ENCODE data around the gene SFRP2.
A peak's percentile ranks its signal among the peaks of the same experiment; 100 is the strongest.

SFRP2 gene

DNA sequence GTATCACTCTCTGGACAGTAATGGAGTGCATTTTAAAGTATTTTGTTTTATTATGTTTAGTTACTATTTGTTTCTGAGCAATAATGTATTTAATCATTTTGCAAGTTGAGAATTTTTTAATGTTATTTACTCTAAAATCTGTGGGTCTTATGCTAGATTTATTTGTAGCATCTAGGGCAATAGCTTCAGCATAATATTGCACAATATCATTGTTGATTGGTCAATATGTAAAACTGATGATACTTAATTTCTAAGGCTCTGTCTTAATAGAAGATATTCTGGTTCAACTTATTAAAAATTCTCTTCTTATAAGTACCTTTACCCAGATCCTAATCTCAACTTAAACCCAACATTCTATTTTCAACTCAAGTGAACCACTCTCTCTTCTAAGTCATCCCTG, 11.5 kb downstream of the SFRP2 start:
- H3K9me3 ChIP-seq (ENCODE audit: low read depth, low read length) = no peaks in the 10 kb centered on the region
- H3K36me3 ChIP-seq (ENCODE audit: insufficient read depth, low read length) = no peaks in the 10 kb centered on the region
- no peak for DNase-seq (ENCODE audit: low read depth, low spot score)
- H3K4me3 ChIP-seq = no peak overlapping the region
- no peak overlapping the region for H3K27ac ChIP-seq
- H3K9ac ChIP-seq (ENCODE audit: insufficient read length) = no peak overlapping the region
- TF ChIP-seq FOXP2 (optimal IDR thresholded peaks at IDR 0.05; ENCODE audit: control extremely low read depth, extremely low read length, insufficient read depth) = no peak
- TF ChIP-seq POLR2AphosphoS5 (IDR thresholded peaks at IDR 0.05; ENCODE audit: borderline replicate concordance, low read depth, low read length) = no peak
- no peak for TF ChIP-seq EZH2 (IDR thresholded peaks at IDR 0.05)

- no peak overlapping the region for H3K4me3 ChIP-seq
- H3K27ac ChIP-seq = no peak overlapping the region
- no peaks in the 10 kb centered on the region for H3K9me3 ChIP-seq (ENCODE audit: low read depth, low read length)
- TF ChIP-seq FOXP2 (optimal IDR thresholded peaks at IDR 0.05; ENCODE audit: control extremely low read depth, extremely low read length, insufficient read depth) (no peak), EZH2 (IDR thresholded peaks at IDR 0.05) (no peak), POLR2AphosphoS5 (IDR thresholded peaks at IDR 0.05; ENCODE audit: borderline replicate concordance, low read depth, low read length) (no peak)
- no peak for DNase-seq (ENCODE audit: low read depth, low spot score)
- no peaks in the 10 kb centered on the region for H3K36me3 ChIP-seq (ENCODE audit: insufficient read depth, low read length)
- no peak overlapping the region for H3K9ac ChIP-seq (ENCODE audit: insufficient read length)
Measured at GRCh38 chr4:153776601-153777000, 12.3 kb downstream of the SFRP2 start.

DNA sequence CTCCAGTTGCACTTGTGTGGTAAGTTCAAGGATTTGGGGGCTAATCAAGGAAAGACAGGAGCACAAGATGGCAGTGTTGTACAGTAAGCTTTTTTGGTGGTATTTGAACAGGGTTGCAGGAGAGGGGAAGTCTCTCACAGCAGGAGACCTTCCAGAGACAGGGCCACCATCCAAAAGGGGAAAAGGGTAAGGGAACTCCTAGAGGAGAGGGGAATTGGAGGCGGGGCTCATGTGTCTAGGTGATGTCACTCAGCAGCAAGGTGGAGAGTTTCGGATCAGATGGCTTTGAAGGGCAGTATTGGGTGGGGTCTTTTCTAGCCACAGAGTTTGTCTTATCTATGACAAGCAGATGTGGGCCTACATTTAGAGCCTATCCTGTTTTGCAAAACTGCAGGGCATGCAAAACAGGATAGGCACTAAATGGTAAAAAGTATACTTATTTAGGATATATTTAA, 15.6 kb downstream of the SFRP2 start:
- no peak for TF ChIP-seq POLR2AphosphoS5 (IDR thresholded peaks at IDR 0.05; ENCODE audit: borderline replicate concordance, low read depth, low read length)
- no peak for TF ChIP-seq FOXP2 (optimal IDR thresholded peaks at IDR 0.05; ENCODE audit: control extremely low read depth, extremely low read length, insufficient read depth)
- no peak for TF ChIP-seq EZH2 (IDR thresholded peaks at IDR 0.05)
- H3K9me3 ChIP-seq (ENCODE audit: low read depth, low read length) = no peaks in the 10 kb centered on the region
- no peak overlapping the region for H3K4me3 ChIP-seq
- no peak overlapping the region for H3K27ac ChIP-seq
- no peak for DNase-seq (ENCODE audit: low read depth, low spot score)
- H3K36me3 ChIP-seq (ENCODE audit: insufficient read depth, low read length) = no peaks in the 10 kb centered on the region
- H3K9ac ChIP-seq (ENCODE audit: insufficient read length) = no peak overlapping the region

- Histone ChIP-seq H3K4me3 (no peak overlapping the region), H3K9me3 (ENCODE audit: low read depth, low read length) (no peaks in the 10 kb centered on the region), H3K36me3 (ENCODE audit: insufficient read depth, low read length) (no peaks in the 10 kb centered on the region), H3K27ac (no peak overlapping the region), H3K9ac (ENCODE audit: insufficient read length) (no peak overlapping the region)
- DNase-seq (ENCODE audit: low read depth, low spot score) = no peak
- no peak for TF ChIP-seq FOXP2 (optimal IDR thresholded peaks at IDR 0.05; ENCODE audit: control extremely low read depth, extremely low read length, insufficient read depth)
- TF ChIP-seq POLR2AphosphoS5 (IDR thresholded peaks at IDR 0.05; ENCODE audit: borderline replicate concordance, low read depth, low read length) = no peak
- TF ChIP-seq EZH2 (IDR thresholded peaks at IDR 0.05) = no peak
Measured at GRCh38 chr4:153771046-153771445, 17.8 kb downstream of the SFRP2 start.

- no peak for DNase-seq (ENCODE audit: low read depth, low spot score)
- Histone ChIP-seq H3K36me3 (ENCODE audit: insufficient read depth, low read length) (no peaks in the 10 kb centered on the region), H3K9me3 (ENCODE audit: low read depth, low read length) (no peaks in the 10 kb centered on the region), H3K27ac (no peak overlapping the region), H3K4me3 (no peak overlapping the region), H3K9ac (ENCODE audit: insufficient read length) (no peak overlapping the region)
- TF ChIP-seq POLR2AphosphoS5 (IDR thresholded peaks at IDR 0.05; ENCODE audit: borderline replicate concordance, low read depth, low read length) = no peak
Measured at GRCh38 chr4:153766758-153767157, 22.1 kb downstream of the SFRP2 start.

GRCh38 chr4:153765894-153766293, 23.0 kb downstream of the SFRP2 start:
- TF ChIP-seq POLR2AphosphoS5 (IDR thresholded peaks at IDR 0.05; ENCODE audit: borderline replicate concordance, low read depth, low read length) = no peak
- H3K4me3 ChIP-seq = no peak overlapping the region
- no peak overlapping the region for H3K27ac ChIP-seq
- no peaks in the 10 kb centered on the region for H3K9me3 ChIP-seq (ENCODE audit: low read depth, low read length)
- no peak for DNase-seq (ENCODE audit: low read depth, low spot score)
- no peak overlapping the region for H3K9ac ChIP-seq (ENCODE audit: insufficient read length)
- H3K36me3 ChIP-seq (ENCODE audit: insufficient read depth, low read length) = no peaks in the 10 kb centered on the region

DNA sequence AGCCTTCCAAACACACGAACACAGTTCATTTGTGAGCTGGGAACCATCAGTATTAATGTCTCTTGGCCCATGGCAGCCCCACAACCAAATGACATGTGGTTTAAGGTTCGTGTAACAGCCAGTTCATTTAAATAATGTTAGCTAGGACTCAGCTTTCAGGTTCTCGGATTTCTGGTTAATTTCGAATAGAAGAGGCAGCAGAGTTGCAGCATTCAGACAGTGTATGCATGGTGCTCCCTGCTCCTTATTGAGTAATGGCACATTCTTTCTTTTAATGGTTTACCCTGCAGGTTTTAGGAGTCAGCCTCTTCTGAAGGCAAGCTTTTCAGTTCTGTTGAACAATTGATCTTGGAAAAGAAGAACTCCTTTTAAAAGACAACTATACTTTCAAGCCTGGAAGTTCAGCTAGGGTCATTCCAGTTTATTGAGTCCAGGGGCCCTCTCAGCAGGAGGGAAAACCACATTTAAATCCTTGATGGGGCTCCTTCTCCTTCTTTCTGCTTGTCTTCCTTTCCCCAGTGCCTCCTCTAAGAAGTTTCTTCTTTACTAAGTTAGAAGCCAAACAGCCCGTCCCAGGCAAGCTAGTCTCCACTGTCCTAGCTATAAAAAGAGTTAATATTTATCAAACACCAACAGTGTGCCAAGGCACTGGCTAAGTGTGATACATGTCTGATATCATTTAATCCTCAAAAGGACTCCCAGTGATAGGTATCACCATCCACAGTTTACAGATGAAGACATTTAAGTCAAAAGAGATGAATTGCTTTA, 24.1 kb downstream of the SFRP2 start:
- TF ChIP-seq FOXP2 (optimal IDR thresholded peaks at IDR 0.05; ENCODE audit: control extremely low read depth, extremely low read length, insufficient read depth) = no peak
- no peak for TF ChIP-seq POLR2AphosphoS5 (IDR thresholded peaks at IDR 0.05; ENCODE audit: borderline replicate concordance, low read depth, low read length)
- no peak for TF ChIP-seq EZH2 (IDR thresholded peaks at IDR 0.05)
- Histone ChIP-seq H3K9me3 (ENCODE audit: low read depth, low read length) (no peaks in the 10 kb centered on the region), H3K9ac (ENCODE audit: insufficient read length) (no peak overlapping the region), H3K36me3 (ENCODE audit: insufficient read depth, low read length) (no peaks in the 10 kb centered on the region), H3K27ac (peak overlapping the region; percentile 82), H3K4me3 (peak overlapping the region; percentile 57)
- no peak for DNase-seq (ENCODE audit: low read depth, low spot score)

DNA sequence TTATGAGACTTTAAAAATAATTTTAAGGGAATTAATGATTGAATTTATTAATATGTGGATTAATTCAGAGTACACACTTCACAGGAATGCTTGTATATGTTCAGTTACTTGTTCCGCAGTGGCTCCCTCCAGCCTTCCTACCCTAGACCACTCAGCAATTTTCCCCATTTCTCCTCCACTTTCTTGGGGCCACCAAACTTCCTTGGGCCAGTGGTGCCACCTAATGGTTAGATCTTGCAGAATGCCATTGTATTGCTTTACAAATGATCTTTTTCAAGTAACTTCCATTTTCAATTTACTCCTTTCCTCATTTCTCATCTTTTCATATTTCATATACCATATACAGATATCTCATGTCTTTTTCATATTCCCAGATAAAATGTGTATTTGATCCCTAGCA, 25.5 kb downstream of the SFRP2 start:
- Histone ChIP-seq H3K4me3 (no peak overlapping the region), H3K9ac (ENCODE audit: insufficient read length) (no peak overlapping the region), H3K27ac (no peak overlapping the region), H3K36me3 (ENCODE audit: insufficient read depth, low read length) (no peaks in the 10 kb centered on the region), H3K9me3 (ENCODE audit: low read depth, low read length) (no peaks in the 10 kb centered on the region)
- no peak for TF ChIP-seq EZH2 (IDR thresholded peaks at IDR 0.05)
- TF ChIP-seq POLR2AphosphoS5 (IDR thresholded peaks at IDR 0.05; ENCODE audit: borderline replicate concordance, low read depth, low read length) = no peak
- TF ChIP-seq FOXP2 (optimal IDR thresholded peaks at IDR 0.05; ENCODE audit: control extremely low read depth, extremely low read length, insufficient read depth) = no peak
- DNase-seq (ENCODE audit: low read depth, low spot score) = no peak

All from SK-N-MC (cell line).